HT-29 (cell line): ENCODE measurements around the gene PROKR1. TPM values are rescaled to one million over a fixed set of nuclear protein-coding genes. Genes with fewer than 3 reads are reported as not detected.
"Not testable (repeated sequence)": the region's sequence is repeated elsewhere in the genome, so short reads cannot be mapped to it uniquely, and the experiment has no call there.

ENCODE experiments used
- DNase-seq: peaks from one replicate; pipeline ENCODE4 v3.0.0-alpha.2; 2015; ENCODE audit warnings: low spot score
- total RNA-seq: library from RNA; depleted of rRNA; stranded (reverse); fragments of >200 nt; shearing (Covaris generic); gene quantifications from 2 replicates; pipeline ENCODE4 v1.2.3, GENCODE V29; 2014

PROKR1 gene
- total RNA-seq, 1 experiment from 2014 or later, result not detected

DNA sequence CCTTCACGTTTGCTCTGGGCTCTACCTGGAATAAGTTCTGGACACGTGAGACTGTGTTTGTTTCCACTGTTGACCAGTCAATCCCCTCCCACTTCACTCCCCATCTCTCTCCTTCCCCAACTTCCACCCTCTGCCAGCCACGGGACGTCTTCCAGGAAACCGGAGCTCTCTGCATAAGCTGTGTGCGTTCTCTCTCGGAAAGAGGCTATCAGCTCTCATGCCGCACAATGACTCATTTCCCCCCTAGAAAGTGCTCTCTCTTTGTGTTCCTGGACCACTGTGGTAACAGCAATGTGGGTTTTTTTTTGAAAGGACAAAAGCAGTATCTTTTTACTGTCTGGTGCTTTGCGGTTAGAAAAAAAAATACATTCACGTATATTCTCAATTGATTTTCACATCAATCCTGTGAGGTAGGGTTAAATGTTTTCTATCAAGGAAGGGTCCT lies 10.2 kb downstream of the PROKR1 start:
- no peak for DNase-seq

DNA sequence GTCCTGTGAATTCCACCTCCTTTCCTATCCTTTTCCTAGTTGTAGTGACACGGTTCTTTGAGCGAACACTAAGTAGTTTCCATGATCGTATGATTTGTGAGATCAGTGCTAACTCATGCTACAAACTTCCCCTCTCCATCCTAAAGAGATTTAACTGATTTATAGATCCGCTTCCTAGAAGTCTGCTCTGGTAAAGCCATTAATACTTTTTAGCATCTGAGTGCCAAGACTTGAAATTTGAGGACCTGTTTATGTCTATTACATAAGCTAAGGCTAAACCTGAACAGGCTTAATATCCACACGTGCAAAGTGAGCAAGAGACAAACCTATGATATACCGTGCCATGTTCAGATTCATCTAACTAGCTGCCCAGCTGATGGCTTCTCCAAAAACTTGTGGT lies 14.9 kb downstream of the PROKR1 start:
- DNase-seq, result no peak

DNA sequence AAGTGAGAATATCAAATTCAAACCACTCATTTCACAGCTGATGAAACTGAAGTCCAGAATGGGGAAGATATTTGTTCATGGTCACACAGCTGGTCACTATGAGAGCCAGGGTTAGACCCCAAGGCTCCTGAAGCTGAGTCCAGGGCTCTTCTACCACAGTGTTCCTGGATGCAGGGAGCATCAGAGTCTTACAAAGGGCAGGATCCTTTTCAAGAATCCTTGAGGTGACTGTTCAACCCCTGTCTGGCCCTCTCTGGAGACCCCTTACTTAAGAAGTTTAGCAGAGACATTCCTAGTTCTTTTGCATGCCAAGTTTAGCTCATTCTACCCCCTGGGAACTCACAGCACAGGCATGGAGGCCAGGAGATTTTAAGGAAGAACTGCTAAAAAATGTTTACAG lies 15.7 kb downstream of the PROKR1 start:
- DNase-seq, result no peak

GRCh38 chr2:68660658-68661057 lies 17.3 kb downstream of the PROKR1 start:
- DNase-seq, result no peak

DNA sequence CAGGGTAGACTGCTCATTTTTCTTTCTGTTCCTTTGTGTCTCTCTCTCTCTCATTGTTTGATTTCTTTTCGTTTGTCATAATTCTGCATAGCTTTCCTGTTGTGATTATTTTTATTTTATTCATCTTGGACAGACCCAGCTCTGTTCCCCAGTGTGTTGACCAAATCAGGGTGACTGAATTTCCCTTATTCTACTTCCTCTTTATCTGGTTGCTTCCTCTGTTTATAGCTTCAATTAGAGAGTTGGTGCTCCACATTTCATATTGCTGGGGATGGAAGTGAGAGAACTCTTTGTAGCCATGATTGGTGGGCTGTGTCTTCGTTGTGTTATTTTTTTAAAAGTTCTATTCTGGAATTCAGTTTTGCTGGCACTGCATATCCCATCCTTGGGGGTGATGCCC lies 19.1 kb downstream of the PROKR1 start:
- no peak for DNase-seq

- no peak for DNase-seq
Measured at GRCh38 chr2:68663371-68664156, 20.2 kb downstream of the PROKR1 start.

DNA sequence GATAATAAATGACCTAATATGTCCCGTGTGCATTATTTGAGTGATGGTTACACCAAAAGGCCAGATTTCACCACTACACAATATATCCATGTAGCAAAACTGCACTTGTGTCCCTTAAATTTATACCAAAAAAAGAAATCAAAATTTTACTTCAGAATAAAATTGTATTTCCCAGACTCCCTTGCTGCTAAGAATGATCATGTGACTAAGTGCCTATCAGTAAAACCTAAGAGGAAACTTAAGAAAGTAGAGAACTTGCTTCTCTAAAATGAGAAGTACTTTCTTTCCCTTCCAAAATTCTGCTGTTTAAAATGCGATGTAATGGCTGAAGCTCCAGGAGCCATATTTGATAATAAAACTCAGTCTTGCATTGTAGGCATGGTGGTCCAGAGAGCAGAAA lies 24.0 kb downstream of the PROKR1 start:
- no peak for DNase-seq

DNA sequence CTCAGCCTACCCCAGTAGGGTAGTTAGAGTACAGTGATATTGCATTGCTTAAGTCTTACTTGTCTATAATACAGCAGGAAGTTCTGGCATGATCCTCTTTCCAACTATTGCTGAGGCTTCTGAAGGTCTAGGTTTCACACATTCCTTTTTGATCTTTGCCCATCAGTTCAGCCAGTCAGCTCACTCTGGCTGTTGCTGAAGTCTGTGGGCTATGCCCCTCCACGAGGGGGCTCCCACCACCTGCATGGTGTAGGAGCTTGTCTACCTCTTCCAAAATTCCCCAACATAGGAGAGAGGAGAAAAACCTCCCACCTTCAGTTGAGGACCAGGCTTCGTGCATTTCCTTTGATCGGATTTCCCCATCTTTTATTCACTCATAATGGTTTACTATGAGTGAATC lies 26.3 kb downstream of the PROKR1 start:
- DNase-seq, result no peak

DNA sequence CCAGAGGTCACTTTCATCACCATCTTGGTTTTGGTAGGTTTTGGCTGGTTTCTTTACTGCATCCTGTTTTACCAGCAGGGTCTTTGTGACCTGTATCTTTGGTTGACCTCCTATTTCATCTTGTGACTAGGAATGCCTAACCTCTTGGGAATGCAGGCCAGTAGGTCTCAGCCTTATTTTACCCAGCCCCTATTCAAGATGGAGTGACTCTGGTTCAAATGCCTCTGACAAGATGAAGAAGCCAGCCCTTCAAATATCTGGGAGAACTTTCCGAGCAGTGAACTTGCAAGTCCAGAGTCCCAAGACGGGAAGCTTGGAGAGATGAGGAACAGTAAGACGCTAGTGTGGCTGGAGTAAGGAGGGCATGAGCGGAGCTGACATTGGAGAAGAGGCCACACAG lies 28.6 kb downstream of the PROKR1 start:
- no peak for DNase-seq

DNA sequence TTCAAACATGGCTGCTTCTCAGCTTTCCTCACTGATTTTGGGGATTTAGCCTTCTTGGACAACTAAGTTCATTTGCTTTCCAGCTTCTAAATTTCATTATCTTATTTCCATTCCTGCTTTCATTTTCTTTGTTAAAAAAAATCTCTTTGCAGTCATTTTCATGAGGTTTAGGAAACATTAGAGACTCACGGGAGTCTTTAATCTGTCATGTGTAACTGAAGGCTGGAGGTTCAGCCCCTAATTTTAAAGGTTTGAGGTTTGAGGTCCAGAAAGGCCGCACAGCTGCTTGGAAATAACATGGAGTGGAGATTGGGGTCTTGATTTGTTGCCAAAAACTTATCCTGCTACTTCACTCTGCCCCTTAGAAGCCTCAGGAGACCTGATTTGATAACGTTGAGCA lies 30.3 kb downstream of the PROKR1 start:
- no peak for DNase-seq

DNA sequence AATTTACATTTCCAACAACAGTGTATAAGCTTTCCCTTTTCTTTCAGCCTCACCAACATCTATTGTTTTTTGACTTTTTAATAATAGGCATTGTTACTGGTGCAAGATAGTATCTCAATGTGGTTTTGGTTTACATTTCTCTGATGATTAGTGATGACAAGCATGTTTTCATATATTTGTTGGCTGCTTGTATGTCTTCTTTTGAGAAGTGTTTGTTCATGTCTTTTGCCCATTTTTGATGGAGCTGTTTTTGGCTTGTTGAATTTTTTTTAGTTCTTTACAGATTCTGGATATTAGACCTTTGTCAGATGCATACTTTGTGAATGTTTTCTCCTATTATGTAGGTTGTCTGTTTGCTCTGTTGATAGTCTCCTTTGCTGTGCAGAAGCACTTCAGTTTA lies 32.1 kb downstream of the PROKR1 start:
- DNase-seq, result no peak

- DNase-seq, result not testable (repeated sequence)
Measured at GRCh38 chr2:68677837-68678236, 34.5 kb downstream of the PROKR1 start.

- not testable (repeated sequence) for DNase-seq
Measured at GRCh38 chr2:68679166-68679916, 36.0 kb downstream of the PROKR1 start.

DNA sequence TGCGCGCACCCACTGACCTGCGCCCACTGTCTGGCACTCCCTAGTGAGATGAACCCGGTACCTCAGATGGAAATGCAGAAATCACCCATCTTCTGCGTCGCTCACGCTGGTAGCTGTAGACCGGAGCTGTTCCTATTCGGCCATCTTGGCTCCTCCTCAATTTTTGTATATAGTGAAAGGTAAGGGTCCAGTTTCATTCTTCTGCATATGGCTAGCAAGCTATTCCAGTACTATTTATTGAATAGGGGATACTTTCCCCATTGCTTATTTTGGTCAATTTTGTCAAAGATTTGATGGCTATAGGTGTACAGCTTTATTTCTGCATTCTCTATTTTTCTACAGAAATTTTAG lies 36.5 kb downstream of the PROKR1 start:
- DNase-seq, result not testable (repeated sequence)

GRCh38 chr2:68684197-68684596 lies 40.8 kb downstream of the PROKR1 start:
- no peak for DNase-seq

DNA sequence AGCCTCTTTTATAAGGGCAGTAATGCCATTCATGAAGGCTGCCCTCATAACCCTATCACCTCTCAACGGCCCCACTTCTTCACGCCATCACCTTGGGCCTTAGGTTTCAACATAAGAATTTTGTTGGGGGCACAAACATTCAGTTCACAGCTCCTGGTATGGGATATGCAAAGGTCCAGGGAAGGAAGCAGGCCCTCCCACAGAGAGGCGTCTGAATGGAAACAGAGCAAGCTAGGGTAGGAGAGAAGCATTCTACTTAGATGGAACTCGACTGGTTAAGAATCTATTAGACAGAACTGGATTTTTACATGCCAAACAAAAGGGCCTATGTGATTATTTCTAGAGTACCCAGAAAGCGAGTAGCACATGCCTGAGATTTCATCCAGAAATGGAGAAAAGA lies 42.8 kb downstream of the PROKR1 start:
- DNase-seq, result no peak

DNA sequence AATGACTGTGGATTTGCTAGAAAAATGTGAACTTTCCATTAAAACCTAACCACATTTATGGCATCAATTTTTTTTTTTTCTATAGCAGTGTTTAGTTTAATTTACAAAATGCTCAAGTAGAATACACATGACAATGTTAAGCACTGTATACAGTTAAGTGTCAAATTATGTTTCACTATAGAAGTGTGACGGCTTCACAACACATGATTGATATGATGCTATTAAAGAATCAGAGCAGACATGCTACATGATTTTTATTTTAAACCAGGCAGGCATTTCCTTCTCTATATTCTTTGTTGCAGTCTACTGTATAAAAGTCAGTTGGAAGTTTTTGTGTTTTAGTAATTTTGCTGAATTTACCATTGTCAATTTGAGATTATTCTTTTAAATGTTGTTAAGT lies 43.6 kb downstream of the PROKR1 start:
- no peak for DNase-seq

- no peak for DNase-seq
Measured at GRCh38 chr2:68689553-68690537, 46.5 kb downstream of the PROKR1 start.

DNA sequence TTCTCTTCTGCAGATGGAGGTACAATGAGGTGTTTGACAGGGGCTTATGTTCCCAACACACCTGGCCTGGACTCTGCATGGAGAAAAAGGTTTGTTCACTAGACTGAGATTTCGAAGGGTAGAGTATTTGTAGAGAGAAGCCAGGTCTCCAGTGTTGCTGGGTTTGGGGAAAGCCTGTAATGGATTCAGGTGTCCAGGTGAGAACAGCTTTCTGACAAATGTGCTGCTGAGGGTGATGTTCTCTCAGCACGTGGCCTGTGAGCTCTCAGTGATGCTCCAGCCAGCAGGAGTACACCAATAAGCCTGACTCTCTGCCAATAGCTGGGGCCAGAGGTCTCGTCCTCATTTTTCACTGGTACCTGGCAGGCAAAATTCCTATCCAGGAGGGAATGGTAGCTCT lies 47.5 kb downstream of the PROKR1 start:
- DNase-seq, result no peak

GRCh38 chr2:68692511-68692910 lies 49.1 kb downstream of the PROKR1 start:
- no peak for DNase-seq

DNA sequence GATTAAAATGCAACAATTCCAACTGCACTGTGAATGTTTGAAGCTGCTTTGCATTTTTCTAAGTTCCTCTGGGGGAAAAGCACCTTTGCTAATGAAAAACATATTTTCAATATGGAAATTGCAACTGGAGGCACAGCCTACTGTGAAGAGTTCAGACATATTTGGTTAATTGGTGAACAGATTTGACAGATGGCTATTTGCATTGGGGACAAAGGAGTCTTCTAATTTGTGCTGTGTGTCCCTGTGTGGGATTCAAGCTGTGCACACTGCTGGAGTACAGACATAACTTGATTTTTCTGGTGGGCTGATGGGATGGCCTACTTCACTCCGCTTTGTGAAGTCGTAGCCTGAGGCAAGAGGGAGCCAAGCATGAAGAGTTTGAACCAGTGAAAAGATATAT lies 50.6 kb downstream of the PROKR1 start:
- DNase-seq, result no peak

GRCh38 chr2:68695971-68696370 lies 52.6 kb downstream of the PROKR1 start:
- no peak for DNase-seq
